ENCODE data around the gene PDE4B. TPM values are rescaled to one million over a fixed set of nuclear protein-coding genes. Genes with fewer than 3 reads are reported as not detected.

PDE4B gene
- total and polyA plus RNA-seq, 7 donors, result 4.1 to 191 (median 16.3) TPM

DNA sequence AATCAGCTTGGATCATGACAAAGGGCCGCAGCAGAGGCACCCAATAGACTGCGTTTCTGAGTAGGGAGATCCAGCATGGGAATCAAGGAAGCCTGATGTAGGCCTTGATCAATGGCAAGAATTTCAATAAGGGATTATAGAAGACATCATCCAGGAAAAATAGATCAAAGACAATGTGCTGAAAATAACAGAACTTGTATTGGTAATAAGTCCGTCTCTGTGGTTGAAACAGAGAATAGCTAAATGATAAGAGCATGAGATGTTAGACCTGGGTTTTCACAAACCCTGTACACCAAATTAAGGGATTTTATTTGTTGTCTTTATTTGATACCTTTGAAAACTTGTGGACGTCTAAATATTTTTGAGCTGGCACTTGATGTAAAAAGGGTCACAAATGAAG, 513.2 kb downstream of the PDE4B start:
- intact Hi-C loops (cut with DNase I), result loop anchor here in 1 of 2 donors (5.0 kb wide), 1 partner anchor 34 kb away; no protein-coding TSS in a partner anchor
- no peak for DNase-seq
- Histone ChIP-seq H3K4me3 (no peak overlapping the region), H3K27me3 (ENCODE audit: insufficient read depth in 3 of 3, low read length in 2 of 3) (no peaks in the 10 kb centered on the region), H3K27ac (no peak overlapping the region), H3K4me1 (peaks cover 35% of the 10 kb centered on the region), H3K9me3 (no peaks in the 10 kb centered on the region), H3K36me3 (ENCODE audit: insufficient read depth in 1 of 2, low read depth in 1 of 2) (no peaks in the 10 kb centered on the region)
- TF ChIP-seq, protein P1, sequence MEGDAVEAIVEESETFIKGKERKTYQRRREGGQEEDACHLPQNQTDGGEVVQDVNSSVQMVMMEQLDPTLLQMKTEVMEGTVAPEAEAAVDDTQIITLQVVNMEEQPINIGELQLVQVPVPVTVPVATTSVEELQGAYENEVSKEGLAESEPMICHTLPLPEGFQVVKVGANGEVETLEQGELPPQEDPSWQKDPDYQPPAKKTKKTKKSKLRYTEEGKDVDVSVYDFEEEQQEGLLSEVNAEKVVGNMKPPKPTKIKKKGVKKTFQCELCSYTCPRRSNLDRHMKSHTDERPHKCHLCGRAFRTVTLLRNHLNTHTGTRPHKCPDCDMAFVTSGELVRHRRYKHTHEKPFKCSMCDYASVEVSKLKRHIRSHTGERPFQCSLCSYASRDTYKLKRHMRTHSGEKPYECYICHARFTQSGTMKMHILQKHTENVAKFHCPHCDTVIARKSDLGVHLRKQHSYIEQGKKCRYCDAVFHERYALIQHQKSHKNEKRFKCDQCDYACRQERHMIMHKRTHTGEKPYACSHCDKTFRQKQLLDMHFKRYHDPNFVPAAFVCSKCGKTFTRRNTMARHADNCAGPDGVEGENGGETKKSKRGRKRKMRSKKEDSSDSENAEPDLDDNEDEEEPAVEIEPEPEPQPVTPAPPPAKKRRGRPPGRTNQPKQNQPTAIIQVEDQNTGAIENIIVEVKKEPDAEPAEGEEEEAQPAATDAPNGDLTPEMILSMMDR (IDR thresholded peaks at IDR 0.05), result no peak
- WGBS, 3 donors, result 94 to 97% (median 95%) methylated on average over 4 of the region's 4 CpGs
- ATAC-seq, result no peak

- WGBS, 3 donors, result 35 to 78% (median 48%) methylated on average over 5 of the region's 5 CpGs
- peak overlapping the region; percentile 80 for H3K27ac ChIP-seq
- no peaks in the 10 kb centered on the region for H3K27me3 ChIP-seq (ENCODE audit: insufficient read depth in 3 of 3, low read length in 2 of 3)
- H3K4me1 ChIP-seq, result peaks cover 18% of the 10 kb centered on the region
- no peaks in the 10 kb centered on the region for H3K36me3 ChIP-seq (ENCODE audit: insufficient read depth in 1 of 2, low read depth in 1 of 2)
- no peak for DNase-seq
- no peaks in the 10 kb centered on the region for H3K9me3 ChIP-seq
- ATAC-seq, result peak; percentile 88 to 95 (median 92)
- no peak overlapping the region for H3K4me3 ChIP-seq
- intact Hi-C loops (cut with DNase I), result loop anchor here in 1 of 2 donors (5.0 kb wide), 1 partner anchor 37 kb away; no protein-coding TSS in a partner anchor
- TF ChIP-seq, protein P1 (IDR thresholded peaks at IDR 0.05), result no peak
These were observed 516.5 kb downstream of the PDE4B start for GRCh38 chr1:66309006-66309741.

GRCh38 chr1:66311092-66311491, 518.4 kb downstream of the PDE4B start:
- TF ChIP-seq, protein P1 (IDR thresholded peaks at IDR 0.05), result no peak
- H3K36me3 ChIP-seq (ENCODE audit: insufficient read depth in 1 of 2, low read depth in 1 of 2), result no peaks in the 10 kb centered on the region
- H3K4me1 ChIP-seq, result peaks cover 18% of the 10 kb centered on the region
- intact Hi-C loops (cut with DNase I), result no loop called here
- no peaks in the 10 kb centered on the region for H3K27me3 ChIP-seq (ENCODE audit: insufficient read depth in 3 of 3, low read length in 2 of 3)
- no peak for ATAC-seq
- DNase-seq, result no peak
- WGBS, 3 donors, result 63 to 84% (median 76%) methylated on average over 4 of the region's 4 CpGs
- H3K9me3 ChIP-seq, result no peaks in the 10 kb centered on the region
- H3K27ac ChIP-seq, result peak overlapping the region; percentile 80
- no peak overlapping the region for H3K4me3 ChIP-seq

DNA sequence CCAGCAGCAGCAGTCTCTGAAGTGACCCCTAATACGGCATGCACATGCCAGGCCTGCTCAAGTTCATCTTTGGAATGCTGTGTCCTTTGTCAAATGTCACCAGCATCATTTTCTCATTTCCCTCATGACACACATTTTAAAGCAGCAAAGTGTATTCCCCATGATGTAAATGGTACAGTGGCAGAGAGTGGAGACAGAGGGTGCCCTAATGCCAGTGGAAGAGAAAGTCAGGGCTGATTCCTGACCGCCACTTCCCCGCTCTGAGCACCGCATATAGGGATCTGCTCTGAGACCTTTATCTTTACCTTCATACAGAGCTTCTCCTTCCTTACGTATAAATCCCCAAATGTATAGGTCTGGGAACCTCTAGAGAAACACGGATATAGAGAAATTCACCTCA, 518.9 kb downstream of the PDE4B start:
- DNase-seq, result no peak
- Histone ChIP-seq H3K4me1 (peaks cover 22% of the 10 kb centered on the region), H3K36me3 (ENCODE audit: insufficient read depth in 1 of 2, low read depth in 1 of 2) (no peaks in the 10 kb centered on the region), H3K9me3 (no peaks in the 10 kb centered on the region), H3K27ac (peak overlapping the region; percentile 80), H3K4me3 (peak overlapping the region; percentile 8), H3K27me3 (ENCODE audit: insufficient read depth in 3 of 3, low read length in 2 of 3) (no peaks in the 10 kb centered on the region)
- ATAC-seq, result peak; percentile 47 to 62 (median 54)
- intact Hi-C loops (cut with DNase I), result no loop called here
- WGBS, 3 donors, result 54 to 83% (median 55%) methylated on average over 6 of the region's 6 CpGs
- TF ChIP-seq, protein P1 (IDR thresholded peaks at IDR 0.05), result no peak

Measured in psoas muscle (tissue), 8 donors.